MCF 10A (cell line): ENCODE data around the gene STIM2. TPM values are rescaled to one million over a fixed set of nuclear protein-coding genes. Genes with fewer than 3 reads are reported as not detected.

ENCODE experiments used
- BruUV-seq: library from RNA; stranded (reverse); fragments of 400-500 nt; replicated peaks from 2 replicates; lab custom pipeline; 2021; lab: Mats Ljungman, UMichigan
- CTCF ChIA-PET: fragments of 300-600 bp; sonication (Branson Sonifier 250); formaldehyde crosslinking; extraction: SDS; loops from one replicate; lab custom pipeline; 2021; ENCODE audit warnings: antibody characterized with exemption, inconsistent platforms; lab: Yijun Ruan, JAX
- POLR2A ChIA-PET: fragments of 300-600, 350-650 bp; sonication (Branson Sonifier 250); formaldehyde crosslinking; extraction: SDS; loops from one replicate; lab custom pipeline; 2020; ENCODE audit warnings: antibody characterized with exemption, inconsistent platforms; lab: Yijun Ruan, JAX
- DNase-seq: peaks from one replicate; pipeline ENCODE4 v3.0.0-alpha.2; 2018; ENCODE audit not compliant: unreplicated experiment
- H3K27ac Mint-ChIP-seq: one replicate; pipeline ENCODE4 v1.8.0; 2022; ENCODE audit warnings: mild to moderate bottlenecking, low read depth, mixed read lengths; ENCODE audit not compliant: unreplicated experiment
- H3K27me3 Mint-ChIP-seq: one replicate; pipeline ENCODE4 v1.8.0; 2022; ENCODE audit warnings: mixed read lengths; ENCODE audit not compliant: insufficient read depth, unreplicated experiment
- H3K36me3 Mint-ChIP-seq: one replicate; pipeline ENCODE4 v1.8.0; 2022; ENCODE audit warnings: mild to moderate bottlenecking, moderate library complexity, mixed read lengths; ENCODE audit not compliant: insufficient read depth, unreplicated experiment
- H3K4me1 Mint-ChIP-seq: one replicate; pipeline ENCODE4 v1.8.0; 2022; ENCODE audit warnings: mixed read lengths; ENCODE audit not compliant: insufficient read depth, unreplicated experiment
- H3K4me3 Mint-ChIP-seq: one replicate; pipeline ENCODE4 v1.8.0; 2022; ENCODE audit warnings: mild to moderate bottlenecking, moderate library complexity, mixed read lengths; ENCODE audit not compliant: unreplicated experiment
- H3K9me3 Mint-ChIP-seq: one replicate; pipeline ENCODE4 v1.8.0; 2022; ENCODE audit warnings: mixed read lengths; ENCODE audit not compliant: unreplicated experiment
- CTCF ChIP-seq: fragments of 200-600 bp; IDR thresholded peaks from one replicate; pipeline ENCODE4 v1.8.0; 2022; ENCODE audit warnings: antibody characterized with exemption, mild to moderate bottlenecking; ENCODE audit not compliant: unreplicated experiment
- intact Hi-C: fragments of 100-400 bp; cut with micrococcal nuclease; formaldehyde crosslinking; loops from 2 replicates; pipeline ENCODE4 v1.14.1; 2022
- total RNA-seq: library from RNA; stranded (reverse); gene quantifications from 2 replicates; pipeline ENCODE4 v1.2.3, GENCODE V29; 2022

STIM2 gene
- total RNA-seq, 1 experiment from 2014 or later = 18.5 TPM

GRCh38 chr4:26840786-26841185 lies 19.9 kb upstream of the STIM2 start:
- BruUV-seq = no TSS peak
- POLR2A ChIA-PET = interaction anchor here (0.6 to 0.7 kb wide), 2 partner anchors 32 to 973 kb away, joined by 3 read pairs; no protein-coding TSS in a partner anchor
- Mint-ChIP-seq H3K36me3 (no peaks in the 10 kb centered on the region), H3K4me3 (no peak overlapping the region), H3K4me1 (peaks cover 6% of the 10 kb centered on the region), H3K27ac (no peak overlapping the region), H3K9me3 (no peaks in the 10 kb centered on the region), H3K27me3 (no peaks in the 10 kb centered on the region)
- CTCF ChIA-PET = interaction anchor here (0.7 to 1.1 kb wide), 3 partner anchors 12 to 33 kb away, joined by 3 to 6 read pairs (median 4); no protein-coding TSS in a partner anchor
- no peak for DNase-seq
- intact Hi-C loops = no loop called here
- TF ChIP-seq CTCF = no peak

GRCh38 chr4:26842911-26843310 lies 17.7 kb upstream of the STIM2 start:
- H3K4me1 Mint-ChIP-seq = peaks cover 6% of the 10 kb centered on the region

GRCh38 chr4:26850528-26850927 lies 10.1 kb upstream of the STIM2 start:
- ChIA-PET POLR2A (no interaction called here), CTCF (interaction anchor here (0.5 kb wide), 1 partner anchor 12 kb away, joined by 3 read pairs; no protein-coding TSS in a partner anchor)
- no peak overlapping the region for H3K4me3 Mint-ChIP-seq
- no peak overlapping the region for H3K27ac Mint-ChIP-seq
- no peaks in the 10 kb centered on the region for H3K36me3 Mint-ChIP-seq
- no peaks in the 10 kb centered on the region for H3K9me3 Mint-ChIP-seq
- H3K27me3 Mint-ChIP-seq = no peaks in the 10 kb centered on the region
- DNase-seq = no peak
- no peaks in the 10 kb centered on the region for H3K4me1 Mint-ChIP-seq
- no TSS peak for BruUV-seq
- intact Hi-C loops = no loop called here
- TF ChIP-seq CTCF = no peak

More at GRCh38 chr4:26842911-26843310, 17.7 kb upstream of the STIM2 start:
- Mint-ChIP-seq H3K9me3 (no peaks in the 10 kb centered on the region), H3K27ac (no peak overlapping the region), H3K4me3 (no peak overlapping the region), H3K27me3 (no peaks in the 10 kb centered on the region), H3K36me3 (no peaks in the 10 kb centered on the region)
- intact Hi-C loops = no loop called here
- no TSS peak for BruUV-seq
- POLR2A ChIA-PET = no interaction called here
- CTCF ChIA-PET = no interaction called here
- no peak for TF ChIP-seq CTCF
- DNase-seq = no peak

GRCh38 chr4:26851129-26851528 lies 9.5 kb upstream of the STIM2 start:
- Mint-ChIP-seq H3K4me1 (no peaks in the 10 kb centered on the region), H3K36me3 (no peaks in the 10 kb centered on the region), H3K27me3 (no peaks in the 10 kb centered on the region), H3K27ac (no peak overlapping the region), H3K4me3 (no peak overlapping the region), H3K9me3 (no peaks in the 10 kb centered on the region)
- no TSS peak for BruUV-seq
- no peak for DNase-seq
- ChIA-PET POLR2A (no interaction called here), CTCF (interaction anchor here (0.5 to 0.6 kb wide), 2 partner anchors 12 to 392 kb away, joined by 3 read pairs; no protein-coding TSS in a partner anchor)
- TF ChIP-seq CTCF = no peak
- intact Hi-C loops = no loop called here
